Choroid plexus epithelial cell (primary cell): ENCODE data around the gene CDC42BPB.

Experiments used
- DNase-seq: peaks from one replicate; pipeline ENCODE4 v3.0.0-alpha.2; 2010; ENCODE audit warnings: low read depth
- H3K4me3 ChIP-seq: 2 replicates; pipeline ENCODE4 v1.5.1; 2011; ENCODE audit warnings: low read depth, mild to moderate bottlenecking, control low read depth, low read length, moderate library complexity
- TF ChIP-seq, protein P1 (sequence below): conservative IDR thresholded peaks from 2 replicates; pipeline ENCODE4 v1.5.1; 2011; ENCODE audit warnings: low read depth, mild to moderate bottlenecking, control low read depth, inconsistent platforms, low read length, moderate library complexity

CDC42BPB gene

DNA sequence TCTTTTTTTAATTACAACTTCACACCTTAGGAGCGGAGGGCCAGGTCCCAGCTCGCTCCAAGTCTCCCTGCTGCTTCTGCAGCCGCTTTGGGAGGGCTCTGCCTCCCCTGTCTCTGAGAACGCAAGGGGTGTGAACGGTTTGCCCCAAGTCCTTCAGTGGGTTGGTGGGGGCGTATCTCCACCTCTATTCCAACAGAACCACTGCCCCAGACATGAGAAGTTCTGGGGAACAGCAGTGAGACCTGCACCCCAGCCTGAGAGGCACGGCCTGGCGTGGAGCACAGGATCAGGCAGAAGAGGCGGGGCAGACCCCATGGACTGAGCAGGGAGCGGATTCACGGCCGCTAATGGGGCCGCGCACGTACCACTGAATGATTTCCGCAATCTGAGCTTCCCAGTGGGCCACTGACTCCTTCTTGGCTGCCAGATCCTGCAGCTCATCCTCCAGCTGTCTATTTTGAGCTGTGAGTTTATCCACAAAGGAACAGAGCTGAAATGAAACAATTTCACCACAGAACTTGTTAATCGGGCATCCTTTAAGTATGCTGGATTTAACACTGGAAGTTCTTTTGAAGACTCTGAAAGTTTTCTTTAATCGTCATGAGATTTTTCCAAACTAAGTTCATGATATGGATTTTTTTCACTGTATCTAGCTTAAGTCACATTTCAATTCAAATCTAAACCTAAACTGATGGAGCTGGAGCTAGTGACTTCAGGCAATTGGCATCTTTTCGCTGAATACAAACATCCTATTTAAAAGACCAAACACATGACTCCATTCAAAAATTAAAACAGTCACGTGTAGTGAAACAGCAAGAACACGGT, 90.5 kb downstream of the CDC42BPB start:
- H3K4me3 ChIP-seq, result no peak overlapping the region
- TF ChIP-seq, protein P1, sequence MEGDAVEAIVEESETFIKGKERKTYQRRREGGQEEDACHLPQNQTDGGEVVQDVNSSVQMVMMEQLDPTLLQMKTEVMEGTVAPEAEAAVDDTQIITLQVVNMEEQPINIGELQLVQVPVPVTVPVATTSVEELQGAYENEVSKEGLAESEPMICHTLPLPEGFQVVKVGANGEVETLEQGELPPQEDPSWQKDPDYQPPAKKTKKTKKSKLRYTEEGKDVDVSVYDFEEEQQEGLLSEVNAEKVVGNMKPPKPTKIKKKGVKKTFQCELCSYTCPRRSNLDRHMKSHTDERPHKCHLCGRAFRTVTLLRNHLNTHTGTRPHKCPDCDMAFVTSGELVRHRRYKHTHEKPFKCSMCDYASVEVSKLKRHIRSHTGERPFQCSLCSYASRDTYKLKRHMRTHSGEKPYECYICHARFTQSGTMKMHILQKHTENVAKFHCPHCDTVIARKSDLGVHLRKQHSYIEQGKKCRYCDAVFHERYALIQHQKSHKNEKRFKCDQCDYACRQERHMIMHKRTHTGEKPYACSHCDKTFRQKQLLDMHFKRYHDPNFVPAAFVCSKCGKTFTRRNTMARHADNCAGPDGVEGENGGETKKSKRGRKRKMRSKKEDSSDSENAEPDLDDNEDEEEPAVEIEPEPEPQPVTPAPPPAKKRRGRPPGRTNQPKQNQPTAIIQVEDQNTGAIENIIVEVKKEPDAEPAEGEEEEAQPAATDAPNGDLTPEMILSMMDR, result no peak
- no peak for DNase-seq

DNA sequence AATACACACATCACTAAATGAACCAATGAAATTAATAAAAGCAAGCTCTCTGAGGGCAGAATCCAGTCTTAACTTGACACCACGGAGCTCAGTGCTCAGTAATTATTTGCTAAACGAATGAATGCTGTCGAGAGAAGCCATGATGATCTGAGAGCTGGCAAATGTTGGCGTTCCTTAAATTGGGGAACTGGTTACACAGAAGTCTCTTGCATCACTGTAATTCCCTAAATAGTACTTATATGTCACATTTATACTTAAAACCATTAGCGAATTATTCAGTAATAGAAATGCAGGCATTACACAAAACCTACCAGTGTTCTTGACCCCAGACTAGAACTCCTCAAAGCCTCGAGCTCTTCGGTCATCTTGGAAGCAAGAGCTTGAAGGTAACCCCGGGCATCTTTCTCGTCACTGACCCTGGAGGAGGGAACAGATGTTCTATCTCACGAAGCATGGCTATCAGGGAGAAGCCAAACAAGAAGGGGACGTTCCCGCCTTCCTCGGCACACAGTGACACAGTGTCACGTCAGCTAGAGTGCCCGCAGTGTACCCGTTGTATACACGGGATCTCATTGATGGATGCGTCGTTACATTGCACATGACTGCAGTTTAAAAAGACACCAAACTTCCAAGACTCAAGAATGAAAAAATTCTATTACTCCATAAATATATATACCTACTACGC, 91.2 kb downstream of the CDC42BPB start:
- no peak overlapping the region for H3K4me3 ChIP-seq
- no peak for DNase-seq
- TF ChIP-seq, protein P1, result no peak

DNA sequence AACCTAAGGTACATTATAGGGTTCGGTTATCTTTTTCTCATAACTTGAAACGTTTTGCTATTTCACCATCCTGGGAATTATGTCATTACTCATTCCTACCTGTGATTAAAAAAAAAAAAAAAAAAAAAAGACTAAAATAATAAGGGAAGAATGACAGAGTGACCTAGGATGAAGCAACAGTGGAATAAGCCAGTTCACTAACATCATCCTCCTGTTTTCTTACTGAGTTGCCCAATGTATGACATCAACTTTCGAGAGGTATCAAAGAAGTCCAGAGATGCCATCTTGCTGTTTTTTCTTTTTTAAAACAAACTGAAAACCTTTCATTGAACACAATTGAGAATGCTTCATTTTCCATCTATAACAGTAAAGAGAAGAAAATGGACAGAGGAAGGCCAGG, 92.1 kb downstream of the CDC42BPB start:
- peak; percentile 21 for DNase-seq
- TF ChIP-seq, protein P1, result no peak
- no peak overlapping the region for H3K4me3 ChIP-seq

DNA sequence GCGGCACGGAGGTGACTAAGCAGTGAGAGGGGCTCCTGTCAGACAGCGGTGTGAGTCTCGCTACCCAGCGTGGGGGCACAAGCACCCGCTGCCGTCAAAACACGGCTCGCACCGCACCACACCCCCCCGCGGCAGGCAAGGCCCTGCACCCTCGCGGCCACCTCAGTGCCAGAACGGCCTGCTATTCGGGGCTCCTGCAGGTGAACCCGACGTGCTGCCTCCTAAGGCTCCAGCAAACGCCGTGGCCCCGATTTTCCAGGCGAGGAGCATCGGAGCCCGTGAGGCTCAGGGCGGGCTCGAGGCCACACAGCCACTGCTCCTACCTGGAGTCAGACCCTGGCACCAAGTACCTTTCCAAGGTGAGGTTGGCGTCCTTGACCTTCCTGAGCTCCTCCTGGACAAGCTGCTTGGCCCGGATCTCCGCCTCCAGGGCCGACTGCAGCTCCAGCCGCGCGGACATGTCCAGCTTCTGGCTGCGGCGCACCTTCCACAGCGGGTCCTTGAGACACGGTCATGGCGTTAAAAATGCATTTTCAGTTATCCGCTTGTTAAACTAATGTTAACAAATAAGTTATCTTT, 93.1 kb downstream of the CDC42BPB start:
- no peak for DNase-seq
- no peak overlapping the region for H3K4me3 ChIP-seq
- TF ChIP-seq, protein P1, result no peak

DNA sequence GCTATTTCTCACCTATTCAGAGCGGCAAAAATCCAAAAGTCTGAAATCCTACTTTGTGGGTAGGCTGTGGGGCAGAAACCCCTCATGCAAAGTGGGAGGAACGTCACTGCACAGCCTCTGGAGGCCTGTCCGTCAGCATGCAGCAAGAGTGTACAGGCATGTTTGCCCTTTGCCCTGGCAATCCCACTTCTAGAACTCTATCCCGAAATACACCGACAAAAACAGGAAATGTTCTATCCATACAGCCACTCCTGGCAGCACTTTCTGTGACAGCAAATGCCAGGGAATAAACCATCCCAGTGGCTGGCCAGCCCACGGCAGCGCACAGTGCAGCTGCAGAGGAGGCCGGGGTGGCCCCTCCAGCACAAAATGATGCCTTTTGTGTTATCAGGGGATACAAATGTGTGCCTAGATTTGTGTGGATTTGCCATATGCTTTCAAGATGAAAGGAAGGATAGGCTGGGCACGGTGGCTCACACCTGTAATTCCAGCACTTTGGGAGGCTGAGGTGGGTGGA, 95.2 kb downstream of the CDC42BPB start:
- no peak overlapping the region for H3K4me3 ChIP-seq
- DNase-seq, result no peak
- TF ChIP-seq, protein P1, result no peak

DNA sequence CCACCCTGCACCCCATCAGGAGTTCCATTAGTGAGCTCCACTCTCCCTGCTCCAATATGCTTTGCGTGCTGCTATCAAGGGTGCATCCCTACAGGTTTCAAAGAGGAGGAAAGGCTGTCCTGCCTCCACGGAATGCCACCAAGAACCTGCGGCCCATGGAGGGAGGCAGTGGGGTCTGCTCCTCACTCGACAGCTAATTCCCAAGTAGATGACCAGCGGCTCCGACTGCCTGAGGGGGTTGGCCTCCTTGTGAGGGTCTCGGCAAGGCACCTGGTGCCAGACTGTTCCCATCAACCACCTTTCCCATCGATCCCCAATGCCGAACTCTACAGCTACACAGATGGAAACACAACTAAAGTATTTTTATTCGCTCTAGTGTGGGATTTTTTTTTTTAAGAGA, 98.9 kb downstream of the CDC42BPB start:
- no peak for DNase-seq
- TF ChIP-seq, protein P1, result no peak
- no peak overlapping the region for H3K4me3 ChIP-seq
